Skin epidermis (tissue), 12 donors: ENCODE data around the gene PBXIP1.
A peak's percentile ranks its signal among the peaks of the same experiment; 100 is the strongest.

Experiments used
- H3K27ac ChIP-seq, 21 experiments: fragments of 200-600 bp; sonication (generic) in 11 of 21; one replicate each; pipeline ENCODE4 v1.5.0; 2020; ENCODE audit warnings: mild to moderate bottlenecking in 3 of 21, inconsistent platforms in 2 of 21, moderate library complexity in 2 of 21
- H3K4me3 ChIP-seq, 7 experiments: fragments of 200-600 bp; sonication (generic) in 2 of 7; one replicate each; pipeline ENCODE4 v1.5.0; 2020; ENCODE audit warnings: inconsistent platforms in 2 of 7, mild to moderate bottlenecking in 2 of 7, moderate library complexity in 1 of 7

Gene PBXIP1

GRCh38 chr1:154974808-154975408 lies 19.0 kb upstream of the PBXIP1 start:
- Histone ChIP-seq H3K27ac (peak overlapping the region; percentile 68 to 99 (median 96)), H3K4me3 (peak overlapping the region; percentile 53 to 85 (median 67))

GRCh38 chr1:154974102-154974807 lies 18.4 kb upstream of the PBXIP1 start, which contains the start of gene CKS1B:
CKS1B (plus strand) TSS chr1:154974681; CDS start chr1:154974746, 65 bp downstream.
- Histone ChIP-seq H3K27ac (peak within 1 kb of the TSS; percentile 85 to 99 (median 97)), H3K4me3 (peak within 1 kb of the TSS; percentile 53 to 85 (median 67))

- peak overlapping the region; percentile 85 to 99 (median 97) for H3K27ac ChIP-seq
- H3K4me3 ChIP-seq = peak overlapping the region; percentile 53 to 85 (median 67)
These were observed 17.6 kb upstream of the PBXIP1 start for GRCh38 chr1:154973344-154974101.

GRCh38 chr1:154972517-154973343 lies 16.8 kb upstream of the PBXIP1 start:
- H3K4me3 ChIP-seq = peak overlapping the region in 6 of 7 experiments; percentile 53 to 85 (median 65)
- H3K27ac ChIP-seq = peak overlapping the region; percentile 29 to 99 (median 97)

- peak overlapping the region in 20 of 21 experiments; percentile 92 to 99 (median 98) for H3K27ac ChIP-seq
- H3K4me3 ChIP-seq = peak overlapping the region in 1 of 7 experiments; percentile 56
These were observed 16.3 kb upstream of the PBXIP1 start for GRCh38 chr1:154972213-154972516.

- peak overlapping the region in 20 of 21 experiments; percentile 67 to 99 (median 98) for H3K27ac ChIP-seq
- H3K4me3 ChIP-seq = peak overlapping the region in 6 of 7 experiments; percentile 28 to 56 (median 39)
These were observed 15.6 kb upstream of the PBXIP1 start for GRCh38 chr1:154971341-154971998.

- Histone ChIP-seq H3K27ac (peak within 1 kb of the TSS; percentile 20 to 99 (median 97)), H3K4me3 (peak within 1 kb of the TSS; percentile 28 to 56 (median 36))
These were observed 14.9 kb upstream of the PBXIP1 start, which contains the start of gene SHC1 for GRCh38 chr1:154970631-154971340. SHC1 (minus strand) TSS chr1:154970747; CDS start chr1:154970526, 221 bp downstream.

- peak overlapping the region; percentile 28 to 56 (median 36) for H3K4me3 ChIP-seq
- peak overlapping the region; percentile 20 to 99 (median 97) for H3K27ac ChIP-seq
These were observed 14.1 kb upstream of the PBXIP1 start for GRCh38 chr1:154969860-154970452.

GRCh38 chr1:154969246-154969645 lies 13.3 kb upstream of the PBXIP1 start:
- H3K4me3 ChIP-seq = peak overlapping the region in 5 of 7 experiments; percentile 33 to 56 (median 42)
- H3K27ac ChIP-seq = peak overlapping the region in 17 of 21 experiments; percentile 87 to 99 (median 98)

GRCh38 chr1:154968731-154969130 lies 12.8 kb upstream of the PBXIP1 start:
- no peak overlapping the region for H3K4me3 ChIP-seq
- peak overlapping the region in 15 of 21 experiments; percentile 87 to 99 (median 98) for H3K27ac ChIP-seq

- Histone ChIP-seq H3K27ac (peak overlapping the region in 14 of 21 experiments; percentile 18 to 99 (median 93)), H3K4me3 (no peak overlapping the region)
These were observed 11.5 kb upstream of the PBXIP1 start for GRCh38 chr1:154967331-154967950.

GRCh38 chr1:154966111-154966510 lies 10.2 kb upstream of the PBXIP1 start:
- peak overlapping the region in 3 of 21 experiments; percentile 8 to 97 (median 51) for H3K27ac ChIP-seq
- H3K4me3 ChIP-seq = no peak overlapping the region

GRCh38 chr1:154964359-154964758 lies 8.5 kb upstream of the PBXIP1 start:
- Histone ChIP-seq H3K27ac (peak overlapping the region in 3 of 21 experiments; percentile 8 to 98 (median 98)), H3K4me3 (no peak overlapping the region)

- H3K4me3 ChIP-seq = no peak overlapping the region
- peak overlapping the region in 5 of 21 experiments; percentile 0 to 100 (median 98) for H3K27ac ChIP-seq
These were observed 7.7 kb upstream of the PBXIP1 start for GRCh38 chr1:154963643-154964042.

GRCh38 chr1:154962795-154963330 lies 7.0 kb upstream of the PBXIP1 start:
- Histone ChIP-seq H3K27ac (peak overlapping the region in 17 of 21 experiments; percentile 31 to 100 (median 99)), H3K4me3 (peak overlapping the region in 3 of 7 experiments; percentile 67 to 76 (median 68))

- Histone ChIP-seq H3K4me3 (peak overlapping the region; percentile 67 to 88 (median 69)), H3K27ac (peak overlapping the region; percentile 90 to 100 (median 98))
These were observed 6.4 kb upstream of the PBXIP1 start for GRCh38 chr1:154962156-154962749.
